Fibroblast of mammary gland (primary cell): Measurements from ENCODE around the gene STX5.

Experiments used
- DNase-seq: peaks from one replicate; pipeline ENCODE4 v3.0.0-alpha.2; 2010; ENCODE audit warnings: low read depth
- H3K4me3 ChIP-seq: 2 replicates; pipeline ENCODE4 v1.5.1; 2011; ENCODE audit warnings: low read depth, mild to moderate bottlenecking, low read length, moderate library complexity; ENCODE audit not compliant: control insufficient read depth
- TF ChIP-seq, protein P1 (sequence below): conservative IDR thresholded peaks from 2 replicates; pipeline ENCODE4 v1.5.1; 2011; ENCODE audit warnings: low read depth, low read length, inconsistent platforms; ENCODE audit not compliant: control insufficient read depth, insufficient read depth

The STX5 gene

DNA sequence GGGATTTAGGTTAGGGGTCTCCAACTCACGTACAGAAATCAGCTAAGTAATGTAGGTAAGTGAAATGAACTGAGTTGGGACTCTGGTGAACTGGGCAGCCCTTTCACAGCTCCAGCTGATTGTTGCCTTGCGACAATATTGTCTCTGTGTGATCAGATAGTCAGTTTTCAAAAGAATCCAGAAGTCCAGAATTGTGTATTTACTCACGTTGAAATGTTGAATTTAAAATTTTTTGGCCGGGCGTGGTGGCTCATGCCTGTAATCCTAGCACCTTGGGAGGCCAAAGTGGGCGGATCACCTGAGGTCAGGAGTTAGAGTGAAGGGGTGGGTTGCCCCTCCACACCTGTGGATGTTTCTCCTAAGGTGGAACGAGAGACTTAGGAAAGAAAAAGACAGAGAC is 26.4 kb upstream of the STX5 start:
- DNase-seq, result no peak
- TF ChIP-seq, protein P1, sequence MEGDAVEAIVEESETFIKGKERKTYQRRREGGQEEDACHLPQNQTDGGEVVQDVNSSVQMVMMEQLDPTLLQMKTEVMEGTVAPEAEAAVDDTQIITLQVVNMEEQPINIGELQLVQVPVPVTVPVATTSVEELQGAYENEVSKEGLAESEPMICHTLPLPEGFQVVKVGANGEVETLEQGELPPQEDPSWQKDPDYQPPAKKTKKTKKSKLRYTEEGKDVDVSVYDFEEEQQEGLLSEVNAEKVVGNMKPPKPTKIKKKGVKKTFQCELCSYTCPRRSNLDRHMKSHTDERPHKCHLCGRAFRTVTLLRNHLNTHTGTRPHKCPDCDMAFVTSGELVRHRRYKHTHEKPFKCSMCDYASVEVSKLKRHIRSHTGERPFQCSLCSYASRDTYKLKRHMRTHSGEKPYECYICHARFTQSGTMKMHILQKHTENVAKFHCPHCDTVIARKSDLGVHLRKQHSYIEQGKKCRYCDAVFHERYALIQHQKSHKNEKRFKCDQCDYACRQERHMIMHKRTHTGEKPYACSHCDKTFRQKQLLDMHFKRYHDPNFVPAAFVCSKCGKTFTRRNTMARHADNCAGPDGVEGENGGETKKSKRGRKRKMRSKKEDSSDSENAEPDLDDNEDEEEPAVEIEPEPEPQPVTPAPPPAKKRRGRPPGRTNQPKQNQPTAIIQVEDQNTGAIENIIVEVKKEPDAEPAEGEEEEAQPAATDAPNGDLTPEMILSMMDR, result no peak
- H3K4me3 ChIP-seq, result no peak overlapping the region

DNA sequence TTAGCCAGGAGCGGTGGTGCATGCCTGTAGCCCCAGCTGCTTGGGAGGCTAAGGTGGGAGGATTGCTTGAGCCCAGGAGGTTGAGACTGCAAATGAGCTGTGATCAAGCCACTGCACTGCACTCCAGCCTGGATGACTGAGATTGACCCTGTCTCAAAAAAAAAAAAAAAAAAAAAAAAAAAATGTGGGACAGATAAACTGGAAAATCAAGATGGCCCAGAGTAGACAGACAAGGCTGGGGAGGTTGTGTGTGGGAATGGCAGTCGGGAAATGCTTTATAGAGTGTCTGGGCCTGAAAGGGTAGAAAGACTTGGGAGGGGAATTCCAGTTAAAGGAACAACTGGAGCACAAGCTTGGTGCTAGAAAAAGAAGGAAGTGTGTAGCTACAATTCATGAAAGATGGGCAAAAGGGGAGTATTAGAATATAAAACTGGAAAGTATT is 25.7 kb upstream of the STX5 start:
- TF ChIP-seq, protein P1, result no peak
- H3K4me3 ChIP-seq, result peak overlapping the region; percentile 6
- no peak for DNase-seq

DNA sequence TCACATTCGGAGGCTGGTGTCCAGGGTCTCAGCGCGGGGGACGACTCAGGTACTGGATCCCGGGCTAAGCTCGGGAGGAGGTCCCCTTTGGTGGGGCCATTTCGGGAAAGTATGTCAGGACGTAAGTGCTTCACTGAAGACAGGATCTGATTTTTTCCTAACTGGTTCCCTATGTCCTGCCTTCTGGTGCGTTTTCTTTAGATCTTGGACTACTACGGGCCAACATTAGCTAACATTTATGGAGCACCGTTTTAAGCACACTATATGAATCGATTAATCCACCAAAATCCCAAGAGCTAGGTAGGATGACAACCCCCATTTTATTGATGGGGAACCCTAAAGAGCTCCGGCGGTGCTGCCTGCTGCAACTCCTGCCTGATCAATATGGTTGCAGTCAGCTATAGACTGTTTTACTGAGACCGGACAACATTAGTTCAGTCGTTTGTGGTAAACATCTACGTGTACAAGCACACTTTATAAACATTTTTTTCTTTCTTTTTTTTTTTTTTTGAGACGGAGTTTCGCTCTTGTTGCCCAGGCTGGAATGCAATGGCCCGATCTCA is 24.6 kb upstream of the STX5 start:
- peak overlapping the region; percentile 71 for H3K4me3 ChIP-seq
- peak; percentile 16 for DNase-seq
- TF ChIP-seq, protein P1, result no peak

DNA sequence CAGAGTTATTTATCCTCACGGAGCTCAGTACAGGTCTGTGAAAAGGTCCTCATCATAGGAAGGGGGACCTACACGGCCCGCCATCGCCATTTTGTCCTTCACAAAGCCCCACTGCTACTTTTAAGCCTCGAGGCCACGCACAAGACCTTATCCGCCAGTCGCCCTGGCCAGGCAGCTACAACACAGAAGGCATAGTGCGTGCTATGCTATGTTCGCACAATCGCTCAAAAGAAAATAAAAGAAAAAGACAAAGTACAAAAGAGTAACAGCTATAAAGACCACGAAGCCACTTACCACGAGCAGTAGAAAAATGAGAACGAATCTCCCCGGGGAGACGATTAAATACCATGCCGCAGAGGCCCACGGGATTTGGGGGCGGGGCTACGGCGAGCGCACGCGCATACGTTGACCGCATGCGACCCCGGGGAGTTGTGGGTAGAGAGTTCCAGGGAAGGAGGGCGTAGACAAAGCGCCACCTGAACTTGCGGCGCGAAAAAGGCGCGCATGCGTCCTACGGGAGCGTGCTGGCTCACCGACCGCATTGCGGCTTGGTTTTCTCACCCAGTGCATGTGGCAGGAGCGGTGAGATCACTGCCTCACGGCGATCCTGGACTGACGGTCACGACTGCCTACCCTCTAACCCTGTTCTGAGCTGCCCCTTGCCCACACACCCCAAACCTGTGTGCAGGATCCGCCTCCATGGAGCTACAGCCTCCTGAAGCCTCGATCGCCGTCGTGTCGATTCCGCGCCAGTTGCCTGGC is 23.9 kb upstream of the STX5 start:
- H3K4me3 ChIP-seq, result peak overlapping the region; percentile 71
- TF ChIP-seq, protein P1, result no peak
- peak; percentile 98 for DNase-seq

DNA sequence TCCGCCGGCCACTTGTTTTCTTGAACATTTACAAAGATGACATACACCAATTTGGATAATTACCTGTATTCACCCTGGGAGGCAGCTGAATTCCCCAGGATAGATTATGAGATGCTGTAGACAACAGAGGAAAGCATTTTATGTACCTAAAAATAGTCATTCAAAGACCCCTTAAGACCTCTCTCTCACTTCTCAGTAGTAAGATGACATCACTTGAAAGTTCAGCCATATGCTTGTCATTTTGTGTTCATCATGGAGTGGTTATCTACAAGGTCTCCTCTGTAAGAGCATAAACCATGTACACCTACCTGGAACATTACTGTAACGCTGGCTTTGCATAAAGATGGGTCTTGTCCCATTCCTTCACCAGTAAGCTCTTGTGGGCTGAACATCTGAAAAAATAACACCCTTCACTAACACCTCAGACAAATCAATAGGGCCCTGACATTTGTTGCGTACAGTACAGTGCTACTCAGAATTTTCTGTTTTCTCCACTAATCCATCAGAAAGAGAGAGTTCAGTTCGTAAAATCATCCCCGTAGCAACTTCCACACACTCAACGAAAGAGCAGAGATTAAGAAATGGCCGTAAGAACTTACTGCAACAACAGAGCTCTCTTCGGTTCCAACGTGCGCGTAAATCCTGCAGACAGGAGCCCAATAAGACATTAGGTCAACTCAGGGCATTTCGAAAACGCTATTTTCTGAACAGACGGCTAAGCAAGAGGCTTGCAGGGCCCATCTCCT is 23.1 kb upstream of the STX5 start:
- peak overlapping the region; percentile 71 for H3K4me3 ChIP-seq
- TF ChIP-seq, protein P1, result no peak
- DNase-seq, result peak; percentile 16

DNA sequence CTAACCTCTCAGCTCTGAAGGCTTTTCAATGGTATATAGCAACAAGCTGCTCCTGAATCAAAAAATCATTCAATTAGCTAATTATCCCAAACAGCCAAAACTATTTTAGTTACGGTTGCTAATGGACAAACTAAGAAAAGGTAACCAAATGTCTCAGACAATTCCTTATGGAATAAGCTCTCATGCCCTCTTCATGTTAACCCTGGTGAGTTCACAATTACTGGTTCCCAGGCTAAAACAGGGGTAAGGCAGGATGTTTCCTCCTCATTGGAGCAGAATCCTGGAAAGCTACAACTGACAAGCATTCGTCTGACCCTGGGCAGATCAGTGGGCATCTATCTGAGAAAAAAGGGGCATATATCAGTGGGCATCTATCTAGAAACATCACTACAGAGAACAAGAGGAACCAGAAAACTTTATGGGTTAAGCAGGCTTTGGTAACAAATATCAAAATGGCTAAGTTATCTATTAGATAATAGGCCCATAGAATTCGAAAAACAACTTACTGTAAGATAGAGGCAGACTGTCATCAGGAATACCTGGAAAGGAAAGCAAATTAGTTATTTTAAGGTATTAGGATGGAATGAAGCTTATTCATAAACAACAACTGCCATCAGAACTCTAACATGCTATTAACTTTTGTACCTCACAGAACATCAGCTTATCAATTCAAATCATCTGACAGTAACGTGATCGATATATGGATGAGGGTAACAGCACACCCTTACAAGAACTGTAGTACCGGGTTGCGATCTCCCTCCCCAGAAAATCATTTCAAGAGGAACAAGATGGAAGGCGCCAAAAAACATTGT is 22.4 kb upstream of the STX5 start:
- DNase-seq, result no peak
- peak overlapping the region; percentile 71 for H3K4me3 ChIP-seq
- TF ChIP-seq, protein P1, result no peak
